Stimulated activated naive CD4-positive, alpha-beta T cell (primary cell): ENCODE data around the gene NEURL3.
"Not testable (repeated sequence)": the region's sequence is repeated elsewhere in the genome, so short reads cannot be mapped to it uniquely, and the experiment has no call there.

Experiments used
- DNase-seq, 6 experiments: peaks; one replicate each; lab custom pipeline; 2025; lab: John Stamatoyannopoulos, UW

NEURL3 gene

GRCh38 chr2:96485350-96485749 is 19.8 kb downstream of the NEURL3 start:
- peak in 1 of 6 experiments; percentile 36 for DNase-seq

GRCh38 chr2:96484091-96484490 is 21.1 kb downstream of the NEURL3 start:
- DNase-seq: no peak

GRCh38 chr2:96477458-96477857 is 27.7 kb downstream of the NEURL3 start:
- DNase-seq: no peak

- no peak for DNase-seq
These were observed 33.4 kb downstream of the NEURL3 start for GRCh38 chr2:96471772-96472171.

GRCh38 chr2:96470636-96471035 is 34.5 kb downstream of the NEURL3 start:
- DNase-seq: peak in 5 of 6 experiments; percentile 11 to 31 (median 23)

- DNase-seq: no peak
These were observed 35.0 kb downstream of the NEURL3 start for GRCh38 chr2:96470109-96470508.

- DNase-seq: no peak
These were observed 36.3 kb downstream of the NEURL3 start for GRCh38 chr2:96468904-96469303.

- DNase-seq: no peak
These were observed 40.5 kb downstream of the NEURL3 start for GRCh38 chr2:96464651-96465050.

- no peak for DNase-seq
These were observed 41.1 kb downstream of the NEURL3 start for GRCh38 chr2:96464061-96464460.

- no peak for DNase-seq
These were observed 42.0 kb downstream of the NEURL3 start for GRCh38 chr2:96463119-96463518.

- not testable (repeated sequence) for DNase-seq
These were observed 43.5 kb downstream of the NEURL3 start for GRCh38 chr2:96461616-96462015.

GRCh38 chr2:96452053-96452452 is 53.1 kb downstream of the NEURL3 start:
- no peak for DNase-seq

- no peak for DNase-seq
These were observed 55.5 kb downstream of the NEURL3 start for GRCh38 chr2:96449637-96450036.

- no peak for DNase-seq
These were observed 56.0 kb downstream of the NEURL3 start for GRCh38 chr2:96449174-96449573.

- DNase-seq: no peak
These were observed 57.4 kb downstream of the NEURL3 start for GRCh38 chr2:96447726-96448125.
